ENCODE results near the gene DTX4.

DTX4 gene

DNA sequence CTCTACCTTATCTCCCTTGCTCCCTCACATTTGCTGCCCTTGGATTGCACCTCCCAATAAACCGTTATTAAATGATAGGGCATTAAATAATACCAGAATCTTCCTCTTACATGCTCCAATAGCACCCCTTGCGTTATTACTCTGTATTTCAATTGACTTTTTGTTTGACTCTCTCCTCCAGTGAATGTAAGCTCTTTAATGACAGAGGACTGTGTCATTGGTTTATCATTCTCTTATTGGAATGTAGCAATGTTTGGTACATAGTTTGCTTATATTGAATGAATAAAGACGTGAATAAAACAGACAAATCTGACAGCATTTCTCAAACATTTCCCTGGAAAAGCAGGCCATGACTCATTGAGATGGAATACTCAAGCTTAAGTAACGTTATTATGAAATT lies 49.5 kb downstream of the DTX4 start:
- H3K9me3 Mint-ChIP-seq: no peaks in the 10 kb centered on the region
- no peak overlapping the region for H3K27ac Mint-ChIP-seq
- no peak overlapping the region for H3K4me3 Mint-ChIP-seq
- TF ChIP-seq, protein P1, sequence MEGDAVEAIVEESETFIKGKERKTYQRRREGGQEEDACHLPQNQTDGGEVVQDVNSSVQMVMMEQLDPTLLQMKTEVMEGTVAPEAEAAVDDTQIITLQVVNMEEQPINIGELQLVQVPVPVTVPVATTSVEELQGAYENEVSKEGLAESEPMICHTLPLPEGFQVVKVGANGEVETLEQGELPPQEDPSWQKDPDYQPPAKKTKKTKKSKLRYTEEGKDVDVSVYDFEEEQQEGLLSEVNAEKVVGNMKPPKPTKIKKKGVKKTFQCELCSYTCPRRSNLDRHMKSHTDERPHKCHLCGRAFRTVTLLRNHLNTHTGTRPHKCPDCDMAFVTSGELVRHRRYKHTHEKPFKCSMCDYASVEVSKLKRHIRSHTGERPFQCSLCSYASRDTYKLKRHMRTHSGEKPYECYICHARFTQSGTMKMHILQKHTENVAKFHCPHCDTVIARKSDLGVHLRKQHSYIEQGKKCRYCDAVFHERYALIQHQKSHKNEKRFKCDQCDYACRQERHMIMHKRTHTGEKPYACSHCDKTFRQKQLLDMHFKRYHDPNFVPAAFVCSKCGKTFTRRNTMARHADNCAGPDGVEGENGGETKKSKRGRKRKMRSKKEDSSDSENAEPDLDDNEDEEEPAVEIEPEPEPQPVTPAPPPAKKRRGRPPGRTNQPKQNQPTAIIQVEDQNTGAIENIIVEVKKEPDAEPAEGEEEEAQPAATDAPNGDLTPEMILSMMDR (IDR thresholded peaks at IDR 0.05; ENCODE audit: unreplicated experiment in 3 of 3): no peak
- peaks cover 4% of the 10 kb centered on the region for H3K27me3 Mint-ChIP-seq (ENCODE audit: low read depth)
- H3K36me3 Mint-ChIP-seq (ENCODE audit: low read depth): no peaks in the 10 kb centered on the region
- H3K4me1 Mint-ChIP-seq: no peaks in the 10 kb centered on the region

DNA sequence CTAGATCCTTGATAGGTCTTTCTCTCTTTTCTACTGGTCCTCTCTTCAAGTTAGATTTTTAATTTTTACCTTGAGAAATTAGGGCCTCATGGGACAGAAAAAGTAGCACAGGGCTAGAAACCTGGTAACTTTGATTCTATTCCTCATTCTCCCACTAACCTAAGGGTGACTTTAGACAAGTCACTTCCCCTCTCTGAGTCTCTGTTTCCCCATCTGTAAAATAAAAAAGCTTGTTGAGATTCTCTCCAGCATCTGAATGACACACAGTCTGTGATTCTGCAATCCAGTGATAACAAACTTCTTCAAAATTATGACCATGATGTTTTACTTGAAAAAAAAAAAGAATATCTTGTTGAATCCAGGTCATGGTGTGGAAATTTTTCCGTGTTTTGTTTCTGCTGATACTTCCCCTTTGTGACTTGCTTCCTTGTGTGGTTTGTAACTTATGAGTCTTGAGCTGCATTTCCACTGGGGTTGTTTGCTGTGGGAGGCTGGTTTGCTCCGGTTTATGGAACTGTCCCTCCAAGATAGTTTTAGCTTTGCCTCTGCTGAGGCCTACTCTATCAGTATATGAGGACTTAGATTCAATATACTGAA lies 50.6 kb downstream of the DTX4 start:
- TF ChIP-seq, protein P1 (IDR thresholded peaks at IDR 0.05; ENCODE audit: unreplicated experiment in 3 of 3): no peak
- Mint-ChIP-seq H3K27ac (no peak overlapping the region), H3K4me1 (no peaks in the 10 kb centered on the region), H3K9me3 (no peaks in the 10 kb centered on the region), H3K27me3 (ENCODE audit: low read depth) (peaks cover 4% of the 10 kb centered on the region), H3K36me3 (ENCODE audit: low read depth) (no peaks in the 10 kb centered on the region), H3K4me3 (no peak overlapping the region)

DNA sequence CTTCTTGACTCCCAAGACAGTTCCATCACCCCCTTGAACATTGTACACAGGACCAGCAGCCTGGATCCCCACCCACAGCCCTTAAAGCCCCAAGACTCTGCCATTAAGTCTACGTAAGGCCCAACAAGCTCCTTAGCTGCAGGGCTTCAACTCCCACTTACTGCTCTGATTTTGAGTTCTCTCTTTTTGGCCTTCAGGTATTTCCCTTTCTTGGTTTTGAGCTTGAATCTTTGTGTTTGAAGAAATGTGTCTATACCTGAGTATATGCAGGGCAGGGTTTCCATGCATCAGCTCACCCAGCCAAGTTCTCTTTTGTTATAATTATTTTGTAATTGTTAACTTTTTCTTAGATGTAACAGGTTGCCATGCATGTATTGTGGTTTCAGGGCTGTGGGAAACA lies 51.2 kb downstream of the DTX4 start:
- Mint-ChIP-seq H3K27me3 (ENCODE audit: low read depth) (peaks cover 4% of the 10 kb centered on the region), H3K4me1 (no peaks in the 10 kb centered on the region), H3K36me3 (ENCODE audit: low read depth) (no peaks in the 10 kb centered on the region), H3K27ac (peak overlapping the region in 1 of 3 experiments; percentile 34), H3K9me3 (no peaks in the 10 kb centered on the region), H3K4me3 (no peak overlapping the region)
- TF ChIP-seq, protein P1 (IDR thresholded peaks at IDR 0.05; ENCODE audit: unreplicated experiment in 3 of 3): no peak

DNA sequence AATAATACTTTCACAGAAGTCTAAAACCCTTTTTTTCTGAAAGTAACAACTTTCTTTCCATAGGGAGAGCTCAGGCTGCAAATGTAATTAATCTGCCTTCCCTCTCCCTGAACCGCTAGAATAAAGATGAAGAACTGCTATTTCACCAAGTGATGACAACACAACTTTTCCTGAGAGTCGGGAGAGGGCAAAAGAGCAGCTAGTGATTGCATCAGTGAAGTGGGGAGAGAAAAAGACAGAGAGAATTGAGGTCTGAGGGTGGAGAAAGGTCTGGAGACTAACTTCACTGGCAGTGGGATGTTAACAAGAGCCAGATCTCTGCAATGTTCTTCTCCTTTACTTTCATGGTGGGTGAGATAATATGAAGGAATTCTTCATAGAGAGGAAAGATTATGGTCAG lies 51.7 kb downstream of the DTX4 start:
- TF ChIP-seq, protein P1 (IDR thresholded peaks at IDR 0.05; ENCODE audit: unreplicated experiment in 3 of 3): no peak
- Mint-ChIP-seq H3K9me3 (no peaks in the 10 kb centered on the region), H3K4me3 (no peak overlapping the region), H3K27ac (peak overlapping the region in 1 of 3 experiments; percentile 34), H3K4me1 (no peaks in the 10 kb centered on the region), H3K27me3 (ENCODE audit: low read depth) (peaks cover 4% of the 10 kb centered on the region), H3K36me3 (ENCODE audit: low read depth) (no peaks in the 10 kb centered on the region)

DNA sequence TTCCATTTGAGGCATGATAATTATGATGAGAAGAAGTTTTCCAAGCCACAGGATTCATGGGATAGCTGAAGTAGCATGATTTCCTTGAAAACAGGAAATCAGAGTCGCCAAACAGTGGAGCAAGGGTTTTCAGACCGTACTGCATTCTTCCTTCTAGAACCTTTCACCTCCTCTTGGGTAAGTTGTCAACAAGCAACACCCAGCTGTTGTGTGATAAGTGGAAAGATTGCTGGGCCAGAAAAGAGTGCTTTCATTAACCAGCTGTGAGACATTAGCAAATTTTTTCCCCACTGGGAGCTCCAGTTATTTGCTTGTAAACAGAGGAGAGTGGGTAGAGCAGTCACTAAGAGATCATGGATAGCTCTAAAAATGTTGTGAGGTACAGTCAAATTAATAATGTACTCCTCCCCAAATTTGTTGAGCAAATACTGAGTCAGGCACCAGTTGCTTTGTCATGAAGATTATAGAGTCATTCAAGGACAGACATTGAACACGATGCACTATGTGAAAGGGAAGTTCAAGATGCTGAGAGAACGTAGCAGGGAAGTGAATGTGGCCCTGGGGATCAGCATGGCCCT lies 52.5 kb downstream of the DTX4 start:
- H3K4me1 Mint-ChIP-seq: no peaks in the 10 kb centered on the region
- TF ChIP-seq, protein P1 (IDR thresholded peaks at IDR 0.05; ENCODE audit: unreplicated experiment in 3 of 3): no peak
- peak overlapping the region in 2 of 3 experiments; percentile 34 to 37 for H3K27ac Mint-ChIP-seq
- H3K9me3 Mint-ChIP-seq: no peaks in the 10 kb centered on the region
- no peaks in the 10 kb centered on the region for H3K36me3 Mint-ChIP-seq (ENCODE audit: low read depth)
- peaks cover 4% of the 10 kb centered on the region for H3K27me3 Mint-ChIP-seq (ENCODE audit: low read depth)
- H3K4me3 Mint-ChIP-seq: no peak overlapping the region

DNA sequence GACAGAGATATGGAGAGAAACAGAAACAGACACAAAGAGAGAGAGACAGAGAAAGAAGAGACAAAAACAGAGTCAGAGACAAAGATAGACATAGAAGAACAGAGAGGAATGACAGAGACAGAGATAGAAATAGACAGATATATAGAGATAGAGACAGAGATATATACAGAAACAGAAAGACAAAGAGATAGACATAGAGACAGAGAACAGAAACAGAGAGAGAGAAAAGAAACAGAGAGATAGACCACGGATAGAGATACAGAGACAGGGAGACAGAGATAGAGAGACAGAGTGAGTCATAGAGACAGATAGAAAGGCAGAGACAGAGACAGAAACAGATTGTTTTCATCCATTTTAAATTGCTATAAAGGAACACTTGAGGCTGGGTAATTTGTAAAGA lies 53.1 kb downstream of the DTX4 start:
- Mint-ChIP-seq H3K36me3 (ENCODE audit: low read depth) (no peaks in the 10 kb centered on the region), H3K9me3 (no peaks in the 10 kb centered on the region), H3K27me3 (ENCODE audit: low read depth) (peaks cover 4% of the 10 kb centered on the region), H3K4me1 (no peaks in the 10 kb centered on the region), H3K4me3 (no peak overlapping the region), H3K27ac (no peak overlapping the region)
- TF ChIP-seq, protein P1 (IDR thresholded peaks at IDR 0.05; ENCODE audit: unreplicated experiment in 3 of 3): no peak
